ENCODE measurements around the gene PHF21B. TPM values are rescaled to one million over a fixed set of nuclear protein-coding genes. Genes with fewer than 3 reads are reported as not detected.
"Not testable (repeated sequence)": the region's sequence is repeated elsewhere in the genome, so short reads cannot be mapped to it uniquely, and the experiment has no call there.

PHF21B gene
- total RNA-seq, 2 experiments from 2014 or later, result 0.92 to 1.1 TPM

DNA sequence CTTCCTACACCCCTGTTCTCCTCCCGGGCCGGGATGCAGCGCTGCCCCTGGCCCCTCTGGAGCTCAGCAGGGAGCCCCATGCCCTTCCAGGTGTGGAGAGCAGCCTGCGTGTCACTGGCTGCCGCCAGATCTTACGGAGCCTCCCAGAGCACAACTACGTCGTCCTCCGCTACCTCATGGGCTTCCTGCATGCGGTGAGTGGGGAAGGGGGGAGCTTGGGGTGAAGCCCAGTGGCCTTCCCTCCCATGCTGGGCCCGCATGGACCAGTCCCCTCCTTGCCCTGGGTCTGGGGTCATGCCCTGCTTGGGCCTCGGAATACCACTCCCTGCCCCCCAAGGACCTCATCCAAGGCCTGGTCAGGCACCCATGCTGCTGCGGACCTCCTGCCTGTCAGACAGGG, 150.2 kb downstream of the PHF21B start:
- Mint-ChIP-seq H3K27me3 (peaks cover 2% of the 10 kb centered on the region), H3K4me1 (ENCODE audit: low read depth) (no peaks in the 10 kb centered on the region), H3K4me3 (no peak overlapping the region), H3K36me3 (ENCODE audit: low read depth) (no peaks in the 10 kb centered on the region), H3K27ac (no peak overlapping the region), H3K9me3 (no peaks in the 10 kb centered on the region)
- TF ChIP-seq, protein P1, sequence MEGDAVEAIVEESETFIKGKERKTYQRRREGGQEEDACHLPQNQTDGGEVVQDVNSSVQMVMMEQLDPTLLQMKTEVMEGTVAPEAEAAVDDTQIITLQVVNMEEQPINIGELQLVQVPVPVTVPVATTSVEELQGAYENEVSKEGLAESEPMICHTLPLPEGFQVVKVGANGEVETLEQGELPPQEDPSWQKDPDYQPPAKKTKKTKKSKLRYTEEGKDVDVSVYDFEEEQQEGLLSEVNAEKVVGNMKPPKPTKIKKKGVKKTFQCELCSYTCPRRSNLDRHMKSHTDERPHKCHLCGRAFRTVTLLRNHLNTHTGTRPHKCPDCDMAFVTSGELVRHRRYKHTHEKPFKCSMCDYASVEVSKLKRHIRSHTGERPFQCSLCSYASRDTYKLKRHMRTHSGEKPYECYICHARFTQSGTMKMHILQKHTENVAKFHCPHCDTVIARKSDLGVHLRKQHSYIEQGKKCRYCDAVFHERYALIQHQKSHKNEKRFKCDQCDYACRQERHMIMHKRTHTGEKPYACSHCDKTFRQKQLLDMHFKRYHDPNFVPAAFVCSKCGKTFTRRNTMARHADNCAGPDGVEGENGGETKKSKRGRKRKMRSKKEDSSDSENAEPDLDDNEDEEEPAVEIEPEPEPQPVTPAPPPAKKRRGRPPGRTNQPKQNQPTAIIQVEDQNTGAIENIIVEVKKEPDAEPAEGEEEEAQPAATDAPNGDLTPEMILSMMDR (IDR thresholded peaks at IDR 0.05), result no peak
- ChIA-PET CTCF (no interaction called here), POLR2A (no interaction called here)
- intact Hi-C loops (cut with micrococcal nuclease), result no loop called here
- ATAC-seq, result no peak
- no peak for DNase-seq

DNA sequence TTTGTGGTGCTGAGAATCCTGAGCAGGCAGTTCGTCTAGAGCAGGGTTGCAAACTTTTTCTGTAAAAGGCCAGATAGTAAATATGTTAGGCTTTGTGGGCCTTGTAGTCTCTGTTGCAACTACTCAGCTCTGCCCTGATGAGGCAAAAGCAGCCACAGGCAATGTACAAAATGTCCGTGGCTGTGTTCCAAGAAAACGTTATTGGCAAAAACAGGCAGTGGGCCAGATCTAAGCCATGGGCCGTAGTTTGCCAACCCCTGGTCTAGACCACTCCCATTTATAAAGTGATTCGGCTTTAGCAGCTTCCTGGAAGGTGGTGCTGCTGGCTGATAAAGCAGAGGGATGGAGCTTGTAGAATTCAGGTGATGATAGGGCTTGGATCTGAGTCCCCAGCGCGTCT, 151.0 kb downstream of the PHF21B start:
- not testable (repeated sequence) for H3K27ac Mint-ChIP-seq, ATAC-seq, H3K27me3 Mint-ChIP-seq

DNA sequence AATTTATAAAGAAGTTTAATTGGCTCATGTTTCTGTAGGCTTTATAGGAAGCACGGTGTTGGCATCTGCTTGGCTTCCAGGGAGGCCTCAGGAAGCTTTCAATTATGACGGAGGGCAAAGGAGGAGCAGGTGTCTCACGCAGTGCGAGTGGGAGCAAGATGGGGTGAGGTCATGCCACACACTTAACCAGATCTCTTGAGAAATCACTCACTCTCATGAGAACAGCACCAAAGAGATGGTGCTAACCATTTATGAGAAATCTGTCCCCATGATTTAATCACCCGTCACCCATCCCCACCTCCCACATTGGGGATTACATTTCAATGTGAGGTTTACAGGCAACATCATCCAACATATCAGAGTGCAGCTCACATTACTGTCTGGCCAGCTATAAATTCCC, 153.9 kb downstream of the PHF21B start:
- TF ChIP-seq, protein P1 (IDR thresholded peaks at IDR 0.05), result no peak
- no peaks in the 10 kb centered on the region for H3K4me1 Mint-ChIP-seq (ENCODE audit: low read depth)
- intact Hi-C loops (cut with micrococcal nuclease), result no loop called here
- ChIA-PET CTCF (no interaction called here), POLR2A (no interaction called here)
- ATAC-seq (no peak), DNase-seq (no peak)
- H3K9me3 Mint-ChIP-seq, result no peaks in the 10 kb centered on the region
- no peak overlapping the region for H3K27ac Mint-ChIP-seq
- H3K4me3 Mint-ChIP-seq, result no peak overlapping the region
- no peaks in the 10 kb centered on the region for H3K27me3 Mint-ChIP-seq
- no peaks in the 10 kb centered on the region for H3K36me3 Mint-ChIP-seq (ENCODE audit: low read depth)

More for the DNA sequence above, 151.0 kb downstream of the PHF21B start:
- intact Hi-C loops (cut with micrococcal nuclease); H3K4me3 Mint-ChIP-seq; DNase-seq; H3K4me1 Mint-ChIP-seq (ENCODE audit: low read depth); H3K36me3 Mint-ChIP-seq (ENCODE audit: low read depth); POLR2A ChIA-PET; H3K9me3 Mint-ChIP-seq: not testable (repeated sequence)
- CTCF ChIA-PET, result interaction anchor here (0.5 kb wide), 1 partner anchor 29 kb away, joined by 3 read pairs; no protein-coding TSS in a partner anchor

DNA sequence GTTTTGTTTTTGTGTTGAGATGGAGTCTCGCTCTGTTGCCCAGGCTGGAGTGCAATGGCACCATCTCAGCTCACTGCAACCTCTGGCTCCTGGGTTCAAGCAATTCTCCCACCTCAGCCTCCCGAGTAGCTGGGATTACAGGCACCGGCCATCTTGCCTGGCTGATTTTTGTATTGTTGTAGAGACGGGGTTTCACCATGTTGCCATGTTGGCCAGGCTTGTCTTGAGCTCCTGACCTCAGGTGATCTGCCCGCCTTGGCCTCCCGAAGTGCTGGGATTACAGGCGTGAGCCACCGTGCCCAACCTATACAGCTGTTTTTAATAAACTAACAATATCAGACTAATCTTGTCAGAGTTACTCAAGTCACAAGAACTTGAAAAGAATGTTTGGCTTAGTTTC, 155.2 kb downstream of the PHF21B start:
- H3K27me3 Mint-ChIP-seq, result not testable (repeated sequence)

DNA sequence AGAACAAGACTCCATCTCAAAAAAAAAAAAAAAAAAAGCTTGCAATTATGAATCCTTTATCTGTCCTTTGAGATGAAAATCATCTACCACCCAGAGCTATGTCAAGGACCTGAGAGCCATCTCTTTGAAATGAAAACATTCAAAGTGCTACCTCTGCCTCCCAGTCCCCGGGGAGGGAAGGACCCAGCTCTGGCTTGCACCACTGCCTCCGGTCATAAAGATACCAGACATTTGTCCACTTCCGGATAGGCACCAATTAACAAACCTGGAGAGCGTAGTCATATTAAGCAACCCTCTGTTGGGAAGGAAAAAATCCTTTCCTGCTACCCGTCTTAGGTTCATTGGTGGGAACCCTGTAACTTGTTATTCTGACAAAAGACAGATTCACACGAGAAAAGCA, 158.9 kb downstream of the PHF21B start:
- Mint-ChIP-seq H3K4me1 (ENCODE audit: low read depth) (no peaks in the 10 kb centered on the region), H3K27ac (no peak overlapping the region), H3K36me3 (ENCODE audit: low read depth) (no peaks in the 10 kb centered on the region), H3K27me3 (no peaks in the 10 kb centered on the region), H3K9me3 (no peaks in the 10 kb centered on the region), H3K4me3 (no peak overlapping the region)
- intact Hi-C loops (cut with micrococcal nuclease), result no loop called here
- CTCF ChIA-PET, result no interaction called here
- TF ChIP-seq, protein P1 (IDR thresholded peaks at IDR 0.05), result no peak
- no peak for ATAC-seq
- no peak for DNase-seq
- POLR2A ChIA-PET, result no interaction called here

More for the DNA sequence above, 155.2 kb downstream of the PHF21B start:
- H3K4me1 Mint-ChIP-seq (ENCODE audit: low read depth); H3K9me3 Mint-ChIP-seq; ATAC-seq; H3K36me3 Mint-ChIP-seq (ENCODE audit: low read depth); DNase-seq; POLR2A ChIA-PET; H3K4me3 Mint-ChIP-seq; intact Hi-C loops (cut with micrococcal nuclease); H3K27ac Mint-ChIP-seq: not testable (repeated sequence)
- CTCF ChIA-PET, result interaction anchor here (0.6 kb wide), 1 partner anchor 11 kb away, joined by 3 read pairs; no protein-coding TSS in a partner anchor

DNA sequence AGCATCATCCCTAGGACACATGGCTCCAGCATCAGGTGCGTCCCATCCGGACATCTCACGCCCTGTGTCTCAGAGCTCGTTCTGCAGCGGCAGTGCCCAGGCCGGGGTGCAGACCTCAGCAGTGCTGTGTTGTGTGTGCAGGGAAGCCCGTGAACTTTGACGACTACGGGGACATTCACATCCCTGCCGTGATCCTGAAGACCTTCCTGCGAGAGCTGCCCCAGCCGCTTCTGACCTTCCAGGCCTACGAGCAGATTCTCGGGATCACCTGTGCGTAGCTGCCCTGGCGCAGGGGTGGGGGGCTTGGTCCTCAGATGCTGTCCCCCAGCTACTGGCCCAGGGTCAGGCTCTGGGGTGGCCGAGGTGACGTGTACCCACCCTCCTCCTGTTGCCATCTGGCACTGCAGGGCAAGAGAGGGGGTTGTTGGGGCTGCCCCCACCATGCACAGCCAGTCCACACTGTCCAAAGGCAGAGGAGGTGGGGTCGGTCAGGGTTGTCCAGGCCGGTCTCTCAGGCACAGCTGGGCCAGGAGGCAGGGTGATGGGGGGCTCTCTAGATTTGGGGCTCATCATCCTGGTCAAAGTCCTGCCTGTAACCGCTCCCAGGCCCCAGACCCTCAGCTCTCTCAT, 160.9 kb downstream of the PHF21B start:
- CTCF ChIA-PET, result interaction anchor here (1.3 kb wide), 1 partner anchor 28 kb away, joined by 3 read pairs; no protein-coding TSS in a partner anchor
- POLR2A ChIA-PET, result no interaction called here

More for the DNA sequence above, 160.9 kb downstream of the PHF21B start:
- ATAC-seq, result no peak
- H3K4me3 Mint-ChIP-seq, result no peak overlapping the region
- no peaks in the 10 kb centered on the region for H3K4me1 Mint-ChIP-seq (ENCODE audit: low read depth)
- DNase-seq, result no peak
- H3K36me3 Mint-ChIP-seq (ENCODE audit: low read depth), result no peaks in the 10 kb centered on the region
- intact Hi-C loops (cut with micrococcal nuclease), result no loop called here
- H3K27ac Mint-ChIP-seq, result no peak overlapping the region
- peaks cover 3% of the 10 kb centered on the region for H3K9me3 Mint-ChIP-seq
- TF ChIP-seq, protein P1 (IDR thresholded peaks at IDR 0.05), result no peak
- H3K27me3 Mint-ChIP-seq, result no peaks in the 10 kb centered on the region

Data from activated CD8-positive, alpha-beta T cell treated with anti-CD3 and anti-CD28 coated beads for 36 hours (primary cell).